GM12878 (cell line): ENCODE results near the gene H2AZ1. TPM values are rescaled to one million over a fixed set of nuclear protein-coding genes. Genes with fewer than 3 reads are reported as not detected.

Source experiments
- ATF7 ChIP-seq: fragments of 450-650 bp; IDR thresholded peaks from 2 replicates; pipeline ENCODE4 v1.6.1; 2016; ENCODE audit warnings: low read depth, mild to moderate bottlenecking
- ESRRA ChIP-seq: IDR thresholded peaks from 2 replicates; pipeline ENCODE4 v1.6.1; 2012; ENCODE audit warnings: mild to moderate bottlenecking, low read length, improper control_type of control experiment
- HDAC6 ChIP-seq: fragments of 200-600 bp; sonication (generic); IDR thresholded peaks from one replicate; pipeline ENCODE4 v1.8.0; 2017; ENCODE audit warnings: antibody characterized with exemption; ENCODE audit not compliant: unreplicated experiment
- JUND ChIP-seq: IDR thresholded peaks from 2 replicates; pipeline ENCODE4 v1.6.1; 2012; ENCODE audit warnings: low read depth, mild to moderate bottlenecking, low read length, improper control_type of control experiment, moderate library complexity
- MYB ChIP-seq: fragments of 150-350 bp; IDR thresholded peaks from 2 replicates; pipeline ENCODE4 v1.6.1; 2014; ENCODE audit warnings: mild to moderate bottlenecking, low read depth, low read length, borderline replicate concordance
- NR2C1 ChIP-seq: fragments of 450-650 bp; IDR thresholded peaks from 2 replicates; pipeline ENCODE4 v1.6.1; 2017; ENCODE audit warnings: antibody characterized with exemption, mild to moderate bottlenecking, moderate library complexity
- RBBP5 ChIP-seq: fragments of 200-600 bp; sonication (generic); conservative IDR thresholded peaks from 2 replicates; pipeline ENCODE4 v1.6.1; 2016
- RELB ChIP-seq: fragments of 450-650 bp; IDR thresholded peaks from 2 replicates; pipeline ENCODE4 v1.6.1; 2017; ENCODE audit warnings: low read depth, mild to moderate bottlenecking, moderate library complexity
- SREBF1 ChIP-seq: IDR thresholded peaks from 2 replicates; pipeline ENCODE4 v1.6.1; 2012; ENCODE audit warnings: mild to moderate bottlenecking, low read length
- STAT1 ChIP-seq: fragments of 450-650 bp; conservative IDR thresholded peaks from 2 replicates; pipeline ENCODE4 v1.6.1; 2014; ENCODE audit warnings: antibody characterized with exemption, mild to moderate bottlenecking
- TAF1 ChIP-seq: IDR thresholded peaks from 2 replicates; pipeline ENCODE4 v1.6.1; 2011; ENCODE audit warnings: mild to moderate bottlenecking, low read depth, low read length, borderline replicate concordance
- TARDBP ChIP-seq: IDR thresholded peaks from 2 replicates; pipeline ENCODE4 v1.6.1; 2016; ENCODE audit warnings: borderline replicate concordance
- ZBTB40 ChIP-seq: fragments of 450-650 bp; IDR thresholded peaks from 2 replicates; pipeline ENCODE4 v1.6.1; 2016; ENCODE audit warnings: mild to moderate bottlenecking, moderate library complexity, borderline replicate concordance
- polyA plus RNA-seq, 11 experiments: library from polyadenylated mRNA; depleted of rRNA in 4 of 11; unstranded in 6 of 11; stranded (reverse) in 5 of 11; fragments of >200 nt; fragmentation: Nextera tagmentation in 4 of 11; fragmentation: Illumina TruSeq in 1 of 11; extraction: Ambion mirVana in 4 of 11; extraction: Trizol in 1 of 11; gene quantifications; 1 replicate in 1 of 11; 2 replicates in 10 of 11; pipeline versions ENCODE4 v1.2.1 to v1.2.3, GENCODE V29; 2011 to 2016; ENCODE audit warnings: inconsistent platforms in 2 of 11, missing spikeins in 2 of 11, low read depth in 1 of 11
- total RNA-seq, 4 experiments: library from RNA; depleted of rRNA in 3 of 4; stranded (reverse); fragments of >200 nt in 3 of 4; fragmentation: Illumina TruSeq in 1 of 4; extraction: Trizol in 1 of 4; gene quantifications; 2 replicates each; pipeline versions ENCODE4 v1.2.1 to v1.2.3, GENCODE V29; 2013 to 2021
- TF ChIP-seq, protein P1 (sequence below): fragments of 450-650 bp; formaldehyde crosslinking; IDR thresholded peaks from 2 replicates; pipeline ENCODE4 v1.5.0; 2022; ENCODE audit warnings: mild to moderate bottlenecking, missing genetic modification characterization
- TF ChIP-seq, protein P2 (sequence below): fragments of 450-650 bp; IDR thresholded peaks from 2 replicates; pipeline ENCODE4 v1.6.1; 2017; ENCODE audit warnings: mild to moderate bottlenecking, low read depth, inconsistent platforms; ENCODE audit not compliant: poor library complexity, severe bottlenecking

H2AZ1 gene
- total and polyA plus RNA-seq, 10 of the 15 experiments (the other 5 are each of a cell fraction or from before 2014, with no cell fraction given) = 652 to 4,800 (median 898) TPM

DNA sequence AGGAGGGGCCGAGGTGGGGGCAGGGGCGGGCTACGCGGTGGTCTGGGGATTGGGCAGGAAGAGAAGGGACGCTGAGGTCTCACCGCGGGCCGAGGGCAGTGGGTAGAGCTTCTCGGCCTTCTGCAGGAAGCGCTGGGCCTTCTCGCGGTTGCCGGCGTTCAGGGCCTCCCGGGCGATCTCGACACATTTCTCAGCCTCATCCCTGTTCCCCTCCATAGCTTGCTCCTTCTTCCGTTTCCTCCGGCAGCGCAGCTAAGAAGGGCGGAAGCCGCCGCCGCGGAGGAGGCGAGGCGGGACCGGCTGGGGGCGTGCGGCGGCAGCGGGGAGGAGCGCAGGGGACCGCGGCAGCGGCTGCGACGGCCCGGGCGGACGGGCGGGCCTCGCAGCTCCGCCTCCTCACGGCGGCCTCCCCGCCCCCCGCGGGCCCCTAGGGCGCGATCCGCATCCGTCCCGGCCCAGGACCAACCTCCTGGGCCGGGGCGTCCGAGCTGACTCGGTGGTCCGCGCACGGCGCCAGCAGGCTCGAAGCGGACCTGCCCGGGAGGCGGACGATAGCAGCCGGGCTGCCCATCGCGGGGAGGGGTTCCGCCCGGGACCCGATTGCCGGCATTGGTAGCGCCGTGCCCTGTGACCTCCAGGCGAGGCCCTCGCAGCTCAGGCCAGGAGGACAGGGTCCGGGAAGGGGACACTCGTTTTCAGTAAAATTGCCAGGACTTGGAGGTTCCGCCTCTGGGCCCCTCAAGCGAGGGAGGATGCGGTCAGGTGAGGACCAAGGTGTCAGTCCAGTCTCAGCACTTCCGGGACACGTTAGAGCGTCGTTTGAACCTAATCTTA lies 3.5 kb downstream of the H2AZ1 start, which contains the start of gene DNAJB14 (continued):
- TF ChIP-seq STAT1 (no peak), MYB (no peak), ATF7 (no peak), HDAC6 (peak; percentile 28), ZBTB40 (peak; percentile 42; the same call in 1 of the 2 replicates), SREBF1 (no peak), RELB (no peak), NR2C1 (peak; percentile 73), TAF1 (peak; percentile 58; the same call in 1 of the 2 replicates), RBBP5 (no peak), ESRRA (no peak), JUND (no peak), TARDBP (peak; percentile 47; the same call in 1 of the 2 replicates)
- TF ChIP-seq, protein P1, sequence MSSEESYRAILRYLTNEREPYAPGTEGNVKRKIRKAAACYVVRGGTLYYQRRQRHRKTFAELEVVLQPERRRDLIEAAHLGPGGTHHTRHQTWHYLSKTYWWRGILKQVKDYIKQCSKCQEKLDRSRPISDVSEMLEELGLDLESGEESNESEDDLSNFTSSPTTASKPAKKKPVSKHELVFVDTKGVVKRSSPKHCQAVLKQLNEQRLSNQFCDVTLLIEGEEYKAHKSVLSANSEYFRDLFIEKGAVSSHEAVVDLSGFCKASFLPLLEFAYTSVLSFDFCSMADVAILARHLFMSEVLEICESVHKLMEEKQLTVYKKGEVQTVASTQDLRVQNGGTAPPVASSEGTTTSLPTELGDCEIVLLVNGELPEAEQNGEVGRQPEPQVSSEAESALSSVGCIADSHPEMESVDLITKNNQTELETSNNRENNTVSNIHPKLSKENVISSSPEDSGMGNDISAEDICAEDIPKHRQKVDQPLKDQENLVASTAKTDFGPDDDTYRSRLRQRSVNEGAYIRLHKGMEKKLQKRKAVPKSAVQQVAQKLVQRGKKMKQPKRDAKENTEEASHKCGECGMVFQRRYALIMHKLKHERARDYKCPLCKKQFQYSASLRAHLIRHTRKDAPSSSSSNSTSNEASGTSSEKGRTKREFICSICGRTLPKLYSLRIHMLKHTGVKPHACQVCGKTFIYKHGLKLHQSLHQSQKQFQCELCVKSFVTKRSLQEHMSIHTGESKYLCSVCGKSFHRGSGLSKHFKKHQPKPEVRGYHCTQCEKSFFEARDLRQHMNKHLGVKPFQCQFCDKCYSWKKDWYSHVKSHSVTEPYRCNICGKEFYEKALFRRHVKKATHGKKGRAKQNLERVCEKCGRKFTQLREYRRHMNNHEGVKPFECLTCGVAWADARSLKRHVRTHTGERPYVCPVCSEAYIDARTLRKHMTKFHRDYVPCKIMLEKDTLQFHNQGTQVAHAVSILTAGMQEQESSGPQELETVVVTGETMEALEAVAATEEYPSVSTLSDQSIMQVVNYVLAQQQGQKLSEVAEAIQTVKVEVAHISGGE = peak; percentile 47; the same call in 1 of the 2 replicates
- TF ChIP-seq, protein P2, sequence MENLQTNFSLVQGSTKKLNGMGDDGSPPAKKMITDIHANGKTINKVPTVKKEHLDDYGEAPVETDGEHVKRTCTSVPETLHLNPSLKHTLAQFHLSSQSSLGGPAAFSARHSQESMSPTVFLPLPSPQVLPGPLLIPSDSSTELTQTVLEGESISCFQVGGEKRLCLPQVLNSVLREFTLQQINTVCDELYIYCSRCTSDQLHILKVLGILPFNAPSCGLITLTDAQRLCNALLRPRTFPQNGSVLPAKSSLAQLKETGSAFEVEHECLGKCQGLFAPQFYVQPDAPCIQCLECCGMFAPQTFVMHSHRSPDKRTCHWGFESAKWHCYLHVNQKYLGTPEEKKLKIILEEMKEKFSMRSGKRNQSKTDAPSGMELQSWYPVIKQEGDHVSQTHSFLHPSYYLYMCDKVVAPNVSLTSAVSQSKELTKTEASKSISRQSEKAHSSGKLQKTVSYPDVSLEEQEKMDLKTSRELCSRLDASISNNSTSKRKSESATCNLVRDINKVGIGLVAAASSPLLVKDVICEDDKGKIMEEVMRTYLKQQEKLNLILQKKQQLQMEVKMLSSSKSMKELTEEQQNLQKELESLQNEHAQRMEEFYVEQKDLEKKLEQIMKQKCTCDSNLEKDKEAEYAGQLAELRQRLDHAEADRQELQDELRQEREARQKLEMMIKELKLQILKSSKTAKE = no peak
